Stimulated activated CD8-positive, alpha-beta memory T cell treated with anti-CD3 and anti-CD28 coated beads, Interleukin-2, amount 100 ng/mL, for 1 hour (primary cell): ENCODE data around the gene CBFA2T2.
"Not testable (repeated sequence)": the region's sequence is repeated elsewhere in the genome, so short reads cannot be mapped to it uniquely, and the experiment has no call there.

Experiments
- DNase-seq, 2 donors: peaks; one replicate each; pipeline ENCODE4 v3.0.0-alpha.2; 2020; ENCODE audit warnings: low read depth in 2 of 2

Gene CBFA2T2

GRCh38 chr20:33573268-33573667 lies 83.4 kb downstream of the CBFA2T2 start:
- DNase-seq: not testable (repeated sequence)

- DNase-seq: no peak
These were observed 85.4 kb downstream of the CBFA2T2 start for GRCh38 chr20:33575282-33575681.

GRCh38 chr20:33576432-33577125 lies 86.7 kb downstream of the CBFA2T2 start:
- DNase-seq: no peak

- DNase-seq: no peak
These were observed 88.6 kb downstream of the CBFA2T2 start for GRCh38 chr20:33578510-33578909.

- no peak for DNase-seq
These were observed 93.2 kb downstream of the CBFA2T2 start for GRCh38 chr20:33583143-33583542.

- no peak for DNase-seq
These were observed 95.1 kb downstream of the CBFA2T2 start for GRCh38 chr20:33584976-33585375.

- no peak for DNase-seq
These were observed 95.5 kb downstream of the CBFA2T2 start for GRCh38 chr20:33585413-33585812.

GRCh38 chr20:33589059-33589458 lies 99.2 kb downstream of the CBFA2T2 start:
- no peak for DNase-seq

GRCh38 chr20:33591901-33592300 lies 102.0 kb downstream of the CBFA2T2 start:
- DNase-seq: not testable (repeated sequence)

GRCh38 chr20:33594743-33595142 lies 104.8 kb downstream of the CBFA2T2 start:
- no peak for DNase-seq

GRCh38 chr20:33600414-33600813 lies 110.5 kb downstream of the CBFA2T2 start:
- no peak for DNase-seq

GRCh38 chr20:33600981-33601380 lies 111.1 kb downstream of the CBFA2T2 start:
- DNase-seq: no peak

- DNase-seq: no peak
These were observed 112.0 kb downstream of the CBFA2T2 start for GRCh38 chr20:33601861-33602260.

GRCh38 chr20:33602826-33603590 lies 113.1 kb downstream of the CBFA2T2 start:
- DNase-seq: no peak

GRCh38 chr20:33604084-33604990 lies 114.4 kb downstream of the CBFA2T2 start:
- no peak for DNase-seq

- DNase-seq: no peak
These were observed 115.1 kb downstream of the CBFA2T2 start for GRCh38 chr20:33604991-33605370.

- DNase-seq: no peak
These were observed 116.3 kb downstream of the CBFA2T2 start for GRCh38 chr20:33606118-33606771.

GRCh38 chr20:33609504-33609903 lies 119.6 kb downstream of the CBFA2T2 start:
- no peak for DNase-seq

GRCh38 chr20:33611106-33611505 lies 121.2 kb downstream of the CBFA2T2 start:
- no peak for DNase-seq

- DNase-seq: no peak
These were observed 122.1 kb downstream of the CBFA2T2 start for GRCh38 chr20:33612001-33612400.

- DNase-seq: no peak
These were observed 132.0 kb downstream of the CBFA2T2 start for GRCh38 chr20:33621717-33622400.
